Measurements from ENCODE around the gene SLC25A28. TPM values are rescaled to one million over a fixed set of nuclear protein-coding genes. Genes with fewer than 3 reads are reported as not detected.

Gene SLC25A28
- total RNA-seq, 1 experiment from 2014 or later: 31.0 TPM

- H3K4me3 ChIP-seq (ENCODE audit: low read depth, low read length, poor library complexity, severe bottlenecking): no peak overlapping the region
- DNase-seq (ENCODE audit: low spot score): no peak
- H3K4me1 ChIP-seq (ENCODE audit: insufficient read depth, low read length, poor library complexity, severe bottlenecking): no peaks in the 10 kb centered on the region
- peaks cover 3% of the 10 kb centered on the region for H3K27me3 ChIP-seq (replicated peaks; ENCODE audit: insufficient read depth, low read depth, low read length, poor library complexity)
- TF ChIP-seq, protein P1, sequence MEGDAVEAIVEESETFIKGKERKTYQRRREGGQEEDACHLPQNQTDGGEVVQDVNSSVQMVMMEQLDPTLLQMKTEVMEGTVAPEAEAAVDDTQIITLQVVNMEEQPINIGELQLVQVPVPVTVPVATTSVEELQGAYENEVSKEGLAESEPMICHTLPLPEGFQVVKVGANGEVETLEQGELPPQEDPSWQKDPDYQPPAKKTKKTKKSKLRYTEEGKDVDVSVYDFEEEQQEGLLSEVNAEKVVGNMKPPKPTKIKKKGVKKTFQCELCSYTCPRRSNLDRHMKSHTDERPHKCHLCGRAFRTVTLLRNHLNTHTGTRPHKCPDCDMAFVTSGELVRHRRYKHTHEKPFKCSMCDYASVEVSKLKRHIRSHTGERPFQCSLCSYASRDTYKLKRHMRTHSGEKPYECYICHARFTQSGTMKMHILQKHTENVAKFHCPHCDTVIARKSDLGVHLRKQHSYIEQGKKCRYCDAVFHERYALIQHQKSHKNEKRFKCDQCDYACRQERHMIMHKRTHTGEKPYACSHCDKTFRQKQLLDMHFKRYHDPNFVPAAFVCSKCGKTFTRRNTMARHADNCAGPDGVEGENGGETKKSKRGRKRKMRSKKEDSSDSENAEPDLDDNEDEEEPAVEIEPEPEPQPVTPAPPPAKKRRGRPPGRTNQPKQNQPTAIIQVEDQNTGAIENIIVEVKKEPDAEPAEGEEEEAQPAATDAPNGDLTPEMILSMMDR (conservative IDR thresholded peaks at IDR 0.05; ENCODE audit: low read depth, low read length): no peak
- TF ChIP-seq EZH2 (IDR thresholded peaks at IDR 0.05; ENCODE audit: borderline replicate concordance, low read depth, low read length, poor library complexity, severe bottlenecking): no peak
- ChIA-PET POLR2A (ENCODE audit: low non-redundant PET) (no interaction called here), CTCF (interaction anchor here (0.8 kb wide), 1 partner anchor 128 kb away, joined by 3 read pairs; no protein-coding TSS in a partner anchor)
- no peak overlapping the region for H3K27ac ChIP-seq (ENCODE audit: low read depth, low read length, poor library complexity, severe bottlenecking)
- BruUV-seq (replicated peaks): no TSS peak
- intact Hi-C loops (cut with micrococcal nuclease; ENCODE audit: unreplicated experiment): no loop called here
- no peaks in the 10 kb centered on the region for H3K36me3 ChIP-seq (ENCODE audit: insufficient read depth, low read length, poor library complexity, severe bottlenecking)
- no peaks in the 10 kb centered on the region for H3K9me3 ChIP-seq (ENCODE audit: low read depth, low read length, poor library complexity, severe bottlenecking)
These were observed 55.9 kb downstream of the SLC25A28 start for GRCh38 chr10:99564361-99564760.

GRCh38 chr10:99562631-99563030, 57.6 kb downstream of the SLC25A28 start:
- intact Hi-C loops (cut with micrococcal nuclease; ENCODE audit: unreplicated experiment): no loop called here
- ChIA-PET POLR2A (ENCODE audit: low non-redundant PET) (no interaction called here), CTCF (no interaction called here)
- Histone ChIP-seq H3K36me3 (ENCODE audit: insufficient read depth, low read length, poor library complexity, severe bottlenecking) (no peaks in the 10 kb centered on the region), H3K4me3 (ENCODE audit: low read depth, low read length, poor library complexity, severe bottlenecking) (no peak overlapping the region), H3K4me1 (ENCODE audit: insufficient read depth, low read length, poor library complexity, severe bottlenecking) (no peaks in the 10 kb centered on the region), H3K27ac (ENCODE audit: low read depth, low read length, poor library complexity, severe bottlenecking) (no peak overlapping the region), H3K27me3 (replicated peaks; ENCODE audit: insufficient read depth, low read depth, low read length, poor library complexity) (peaks cover 3% of the 10 kb centered on the region), H3K9me3 (ENCODE audit: low read depth, low read length, poor library complexity, severe bottlenecking) (no peaks in the 10 kb centered on the region)
- no peak for DNase-seq (ENCODE audit: low spot score)
- no TSS peak for BruUV-seq (replicated peaks)
- TF ChIP-seq, protein P1 (conservative IDR thresholded peaks at IDR 0.05; ENCODE audit: low read depth, low read length): no peak
- TF ChIP-seq EZH2 (IDR thresholded peaks at IDR 0.05; ENCODE audit: borderline replicate concordance, low read depth, low read length, poor library complexity, severe bottlenecking): no peak

Other genes with a start within 250 kb of the SLC25A28 start
- gene GOT1, start 189.8 kb downstream of the SLC25A28 start, total RNA-seq (2021): 65.7 and 78.3 TPM in 2 replicates
- 0.20 TPM in 1 of 2 replicates, not detected in the other for gene NKX2-3, start 87.5 kb downstream of the SLC25A28 start, total RNA-seq (2021)
- gene ENTPD7, start 39.1 kb upstream of the SLC25A28 start, total RNA-seq (2021): 10.1 and 11.1 TPM in 2 replicates
- 46.1 and 48.3 TPM in 2 replicates for gene COX15, start 111.7 kb upstream of the SLC25A28 start, total RNA-seq (2021)
- 19.2 and 21.3 TPM in 2 replicates for gene CUTC, start 111.8 kb upstream of the SLC25A28 start, total RNA-seq (2021)
- gene ABCC2, start 162.2 kb upstream of the SLC25A28 start, total RNA-seq (2021): 1.1 and 1.3 TPM in 2 replicates

Measured in A673 (cell line).